NCI-H187 treated with DMSO at 0.1 percent for 48 hours (cell line): Measurements from ENCODE around the gene C8A.

ENCODE experiments used
- DNase-seq: peaks from one replicate; lab custom pipeline; 2025; lab: John Stamatoyannopoulos, UW

C8A gene

GRCh38 chr1:56837244-56837939, 17.2 kb upstream of the C8A start:
- DNase-seq, result no peak

DNA sequence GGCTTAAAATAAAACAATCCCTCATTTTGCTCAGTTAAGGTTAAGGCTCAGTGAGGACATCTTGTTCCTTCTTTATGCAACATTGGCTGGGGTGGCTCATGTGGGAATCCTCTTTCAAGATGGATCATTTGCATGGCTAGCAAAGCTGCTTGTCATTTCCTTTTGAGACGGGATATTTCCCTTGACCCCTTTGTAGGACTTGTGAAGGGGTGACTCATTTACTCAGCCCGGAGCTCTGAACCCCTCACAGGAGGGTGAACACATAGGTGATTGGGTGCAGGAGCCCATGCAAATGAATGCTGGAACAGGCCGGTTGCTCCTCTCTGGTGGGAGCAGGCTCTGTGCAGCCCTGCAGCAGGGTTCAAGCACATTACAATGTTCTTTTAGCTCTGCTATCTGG, 15.8 kb upstream of the C8A start:
- no peak for DNase-seq

DNA sequence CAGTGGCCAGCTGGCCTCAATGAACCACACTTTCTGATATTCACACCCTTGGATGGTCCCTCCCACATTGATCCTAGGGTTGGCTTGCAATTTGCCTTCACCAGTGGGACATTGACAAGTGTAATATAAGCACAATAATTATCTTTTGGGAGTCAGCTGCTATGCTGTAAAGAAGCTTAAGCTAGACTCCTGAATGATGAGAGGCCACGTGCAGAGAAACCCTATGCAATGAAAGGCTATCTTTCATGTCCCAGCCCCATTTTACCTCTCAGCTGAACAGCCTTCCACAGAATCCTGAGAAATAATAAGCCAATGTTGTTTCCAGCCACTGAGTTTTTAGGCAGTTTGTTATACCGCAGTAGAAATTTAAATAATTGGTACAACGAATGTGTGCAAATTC, 11.1 kb upstream of the C8A start:
- DNase-seq, result no peak

- DNase-seq, result no peak
These were observed 10.0 kb upstream of the C8A start for GRCh38 chr1:56844545-56845136.

GRCh38 chr1:56845343-56845742, 9.3 kb upstream of the C8A start:
- no peak for DNase-seq

- no peak for DNase-seq
These were observed 4.8 kb upstream of the C8A start for GRCh38 chr1:56849750-56850149.

DNA sequence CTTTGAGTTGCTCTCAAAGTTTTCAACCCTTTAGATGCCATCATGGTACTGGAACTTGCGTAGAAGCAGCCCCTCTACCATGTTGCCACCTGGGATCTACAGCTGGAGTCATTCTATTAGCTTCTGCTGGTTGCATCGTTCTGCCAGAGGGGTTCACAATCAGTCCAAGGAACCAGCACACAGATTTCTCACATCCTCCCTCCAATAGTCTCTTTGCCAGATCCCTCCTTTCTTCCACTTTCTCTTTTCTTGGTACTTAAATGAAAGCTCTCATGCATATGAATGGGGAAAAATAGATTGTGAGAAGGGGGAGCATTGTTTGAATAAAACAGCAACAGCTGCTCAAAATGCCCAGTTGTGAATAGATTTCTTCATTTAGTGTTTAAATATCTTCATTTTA, 4.2 kb upstream of the C8A start:
- DNase-seq, result no peak

DNA sequence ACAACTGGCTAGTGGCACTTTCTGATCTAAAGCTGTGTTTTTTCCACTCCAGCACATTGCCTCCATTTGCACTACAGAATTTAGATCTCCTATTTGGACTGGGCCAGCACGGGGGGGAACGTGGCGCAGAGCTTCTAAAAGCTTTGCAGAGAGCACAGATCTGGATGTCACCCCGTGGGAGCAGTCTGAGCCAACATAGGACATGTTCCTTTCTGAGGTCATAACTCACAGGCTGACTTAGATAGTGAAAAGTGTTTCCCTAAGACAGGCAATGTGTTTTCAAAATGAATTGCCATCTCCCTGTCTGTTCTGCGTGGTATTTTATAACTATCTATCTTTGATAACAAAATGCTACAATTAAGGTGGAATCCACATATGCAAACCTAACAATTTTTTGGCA, 3.7 kb upstream of the C8A start:
- DNase-seq, result no peak

DNA sequence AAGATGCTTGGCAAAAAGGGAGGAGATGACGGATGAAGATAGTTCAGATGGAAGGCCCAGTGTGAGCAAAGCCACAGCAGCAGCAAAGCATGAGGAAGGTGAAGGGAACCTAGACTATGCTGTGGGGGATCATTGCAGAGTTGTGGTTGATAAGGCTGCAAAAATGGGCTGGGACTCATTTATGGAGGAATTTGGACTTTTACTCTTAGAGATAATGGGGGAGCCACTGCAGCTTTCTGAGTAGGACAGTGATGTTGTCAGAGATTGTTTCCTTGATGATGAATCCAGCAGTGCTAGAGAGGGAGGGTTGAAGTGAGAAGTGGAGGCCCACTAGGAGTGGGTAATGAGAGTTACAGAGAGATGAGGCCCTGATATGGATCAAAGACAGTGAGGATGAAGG, 2.1 kb upstream of the C8A start:
- DNase-seq, result no peak

DNA sequence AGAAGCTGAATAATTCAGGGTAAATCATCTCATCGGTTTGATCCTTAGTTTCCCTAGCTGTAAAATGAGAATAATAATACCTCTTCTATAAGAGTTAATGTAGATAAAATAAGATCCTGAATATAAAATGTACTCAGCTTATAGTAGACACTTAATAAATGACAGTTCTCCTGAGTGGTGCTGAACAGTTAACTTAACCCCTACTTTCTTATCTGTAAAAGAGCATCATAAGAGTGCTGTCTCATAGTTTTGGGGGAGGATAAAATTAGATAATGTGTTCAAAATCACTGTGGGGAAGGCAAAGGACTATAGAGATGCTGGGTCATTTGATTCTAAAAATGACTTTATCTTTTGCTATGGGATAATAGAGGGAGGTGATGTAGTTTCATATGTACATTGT, 593 bp downstream of the C8A start:
- no peak for DNase-seq

DNA sequence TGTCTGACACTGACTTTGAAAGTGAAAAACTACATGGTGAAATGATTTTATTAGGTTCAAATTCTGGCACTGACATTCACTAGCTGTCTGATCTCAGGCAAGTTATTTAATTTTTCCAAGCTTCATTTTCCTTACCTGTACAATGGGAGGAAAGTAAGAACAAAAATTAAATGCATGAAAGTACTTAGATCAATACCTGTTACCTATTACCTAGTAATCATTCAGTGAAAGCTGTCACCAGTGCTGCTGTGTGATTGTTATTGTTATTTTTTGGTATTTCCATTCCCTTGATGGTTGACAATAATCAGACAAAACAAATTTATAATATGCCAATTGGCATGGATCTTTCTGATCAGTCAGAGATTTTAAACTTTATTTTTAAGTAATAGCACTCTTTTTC, 1.6 kb downstream of the C8A start:
- DNase-seq, result no peak

GRCh38 chr1:56859287-56859686, 4.7 kb downstream of the C8A start:
- no peak for DNase-seq

DNA sequence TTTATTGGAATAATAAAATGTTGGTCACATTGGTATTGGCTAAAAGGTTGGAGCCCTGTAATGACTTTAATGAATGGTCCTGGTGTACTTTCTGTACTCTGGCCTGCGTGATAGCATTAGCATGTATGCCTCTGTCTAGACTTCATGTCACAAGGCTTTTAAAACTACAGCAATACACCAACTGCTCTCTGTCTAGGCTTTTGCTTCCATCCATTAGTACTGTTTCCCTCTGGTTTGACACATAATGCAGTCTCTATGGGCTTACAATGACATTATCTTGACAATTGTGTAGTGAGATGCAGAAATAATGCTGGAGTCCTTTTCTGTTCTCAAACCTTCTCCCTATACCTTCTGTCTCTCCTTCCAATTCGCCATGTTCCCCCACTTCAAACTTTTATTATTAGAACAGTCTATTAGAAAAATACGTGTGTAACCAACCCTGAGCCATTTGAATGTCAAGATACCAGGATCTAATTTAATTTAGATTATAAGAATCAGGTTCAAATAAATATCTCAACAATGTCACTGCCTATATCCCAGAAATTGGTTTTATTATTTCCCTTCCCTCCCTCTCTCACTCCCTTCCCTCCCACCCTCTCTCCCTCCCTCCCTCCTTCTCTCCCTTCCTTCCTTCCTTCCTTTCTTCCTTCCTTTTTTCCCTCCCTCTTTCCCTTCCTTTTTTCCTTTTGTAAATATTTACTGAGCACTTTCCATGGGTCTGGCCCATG, 8.8 kb downstream of the C8A start:
- no peak for DNase-seq

- DNase-seq, result no peak
These were observed 9.8 kb downstream of the C8A start for GRCh38 chr1:56864430-56864829.

DNA sequence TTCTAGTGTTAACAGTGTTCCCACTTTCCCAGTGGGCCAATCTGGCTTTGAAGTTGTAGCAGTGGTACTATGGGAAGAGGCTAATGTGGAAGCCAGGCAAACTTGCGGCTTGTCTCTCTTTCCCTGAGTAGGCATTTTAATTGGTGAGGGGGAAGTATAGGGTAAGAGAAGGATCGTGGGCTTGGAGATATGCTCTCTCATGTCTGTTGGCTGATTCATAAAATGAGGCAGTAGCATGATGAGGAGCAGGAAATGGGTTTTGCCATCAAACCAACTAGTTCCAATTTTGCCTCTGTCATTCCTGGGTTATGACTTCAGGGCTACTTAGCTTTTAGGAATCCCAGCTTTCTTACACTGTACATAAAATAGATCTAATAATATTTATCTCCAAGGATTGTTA, 12.1 kb downstream of the C8A start:
- DNase-seq, result no peak

DNA sequence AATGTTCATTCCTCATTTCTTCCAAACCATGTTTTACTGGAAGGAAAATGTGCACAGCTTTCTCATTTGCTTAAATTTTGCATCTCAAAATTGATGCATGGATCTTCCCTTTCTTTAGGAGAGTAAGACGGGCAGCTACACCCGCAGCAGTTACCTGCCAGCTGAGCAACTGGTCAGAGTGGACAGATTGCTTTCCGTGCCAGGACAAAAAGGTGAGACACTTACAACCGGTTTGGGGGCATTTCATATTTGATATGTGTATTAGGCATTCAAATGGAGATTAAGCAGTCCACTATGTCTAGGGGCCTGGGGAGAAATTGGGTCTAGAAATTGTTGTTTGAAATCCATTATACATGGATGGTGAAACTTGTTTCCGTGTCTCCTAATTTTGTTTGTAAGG, 12.9 kb downstream of the C8A start:
- no peak for DNase-seq

- no peak for DNase-seq
These were observed 14.2 kb downstream of the C8A start for GRCh38 chr1:56868761-56869160.

DNA sequence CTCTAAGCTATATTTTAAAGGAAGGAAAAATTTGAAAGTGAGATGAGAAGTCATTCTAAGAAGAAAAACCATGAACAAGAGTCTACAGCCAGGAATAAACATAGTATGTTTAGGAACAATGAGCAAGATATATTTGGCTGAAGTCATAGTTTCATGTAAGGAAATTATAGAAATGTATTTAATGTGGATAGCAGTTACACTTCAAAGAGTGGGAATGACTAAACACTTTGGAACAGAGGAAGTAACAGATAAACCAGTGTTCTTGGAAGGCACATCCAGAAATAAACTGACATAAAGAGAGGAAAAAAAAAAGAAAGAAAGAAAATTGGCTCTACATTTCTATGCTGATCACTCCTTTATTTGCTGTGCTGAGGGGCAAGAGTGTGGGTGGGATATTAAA, 18.0 kb downstream of the C8A start:
- no peak for DNase-seq

DNA sequence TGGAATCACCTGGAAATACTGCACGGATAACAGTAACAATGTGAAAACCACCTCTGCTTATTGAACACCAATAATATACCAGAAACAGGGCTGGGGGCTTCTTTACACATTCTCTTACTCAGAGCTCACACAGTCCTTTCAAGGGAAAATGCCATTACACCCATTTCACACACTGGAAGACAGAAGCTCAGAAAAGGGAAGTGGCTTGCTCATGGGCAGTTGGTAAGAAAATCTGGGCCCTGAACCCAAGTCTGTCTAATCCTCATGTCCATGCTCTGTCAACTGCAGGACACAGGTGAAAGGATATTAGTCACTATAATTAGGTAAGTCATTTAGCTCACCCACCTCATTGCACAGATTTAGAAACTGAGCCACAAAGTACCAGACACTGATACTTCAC, 18.6 kb downstream of the C8A start:
- no peak for DNase-seq

DNA sequence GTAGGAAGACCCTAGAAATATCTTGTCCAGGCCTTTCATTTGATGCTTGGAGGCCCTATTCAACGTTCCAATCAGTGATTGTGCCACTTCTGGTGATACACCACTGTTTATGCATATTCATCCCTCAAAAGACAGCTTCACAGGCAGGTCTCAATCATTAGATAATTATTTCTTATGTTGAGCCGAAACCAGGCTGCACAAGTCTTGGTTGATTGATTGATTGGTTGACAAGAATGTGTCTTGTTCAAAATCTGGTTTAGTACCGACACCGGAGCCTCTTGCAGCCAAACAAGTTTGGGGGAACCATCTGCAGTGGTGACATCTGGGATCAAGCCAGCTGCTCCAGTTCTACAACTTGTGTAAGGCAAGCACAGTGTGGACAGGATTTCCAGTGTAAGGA, 20.1 kb downstream of the C8A start:
- no peak for DNase-seq

GRCh38 chr1:56877973-56878372, 23.4 kb downstream of the C8A start:
- DNase-seq, result no peak

DNA sequence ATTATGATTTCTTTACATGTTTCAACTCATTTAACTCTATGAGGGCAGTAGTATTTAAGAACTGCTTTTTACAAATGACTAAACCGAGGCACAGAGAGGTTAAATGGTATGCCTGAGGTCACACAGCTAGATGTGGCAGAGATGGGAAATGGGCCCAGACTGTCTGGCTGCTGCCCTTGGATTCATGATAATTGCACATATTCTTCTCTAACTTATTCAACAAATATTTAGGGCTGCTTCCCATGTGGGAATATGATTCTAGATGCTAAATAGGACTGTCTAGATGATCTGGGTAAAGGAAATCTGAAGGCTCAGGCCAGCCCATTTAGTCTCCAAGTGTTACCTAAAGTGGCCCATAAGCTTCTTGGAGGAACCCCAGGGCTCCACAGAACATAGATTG, 26.2 kb downstream of the C8A start:
- no peak for DNase-seq

DNA sequence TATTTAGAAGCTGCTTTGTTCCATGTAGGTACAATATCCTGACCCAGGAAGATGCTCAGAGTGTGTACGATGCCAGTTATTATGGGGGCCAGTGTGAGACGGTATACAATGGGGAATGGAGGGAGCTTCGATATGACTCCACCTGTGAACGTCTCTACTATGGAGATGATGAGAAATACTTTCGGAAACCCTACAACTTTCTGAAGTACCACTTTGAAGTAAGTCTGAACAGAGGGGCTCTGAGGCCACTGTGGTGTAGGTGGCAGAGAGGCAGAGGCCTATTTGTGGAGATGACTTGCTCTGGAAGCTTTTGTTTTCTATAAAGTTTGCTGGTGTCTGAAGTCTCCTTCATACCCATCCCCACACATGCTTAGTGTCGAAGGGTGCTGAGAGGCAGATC, 26.8 kb downstream of the C8A start:
- no peak for DNase-seq

DNA sequence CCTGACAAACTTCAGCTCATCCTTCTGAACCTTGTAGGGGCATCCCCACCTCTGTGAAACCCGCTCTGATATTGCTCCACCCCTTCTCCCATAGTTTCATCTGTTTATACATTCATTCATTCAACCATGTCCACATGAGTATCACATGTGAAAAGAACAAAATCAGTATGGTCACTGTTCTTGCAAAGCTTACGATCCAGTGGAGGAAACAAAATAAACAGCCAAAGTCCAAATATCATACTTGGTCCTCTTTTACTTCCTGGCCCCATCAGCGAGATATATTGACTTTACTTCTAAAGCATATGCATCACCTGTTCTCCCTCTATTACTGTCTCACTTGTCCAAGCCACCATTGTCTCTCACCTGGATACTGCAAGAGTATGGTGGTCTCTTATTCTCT, 35.6 kb downstream of the C8A start:
- DNase-seq, result no peak
